ENCODE results near the gene UPK3BL2. TPM values are rescaled to one million over a fixed set of nuclear protein-coding genes. Genes with fewer than 3 reads are reported as not detected.
A peak's percentile ranks its signal among the peaks of the same experiment; 100 is the strongest.
"Not testable (repeated sequence)": the region's sequence is repeated elsewhere in the genome, so short reads cannot be mapped to it uniquely, and the experiment has no call there.

Gene UPK3BL2
- total RNA-seq, 1 donor: 4.7 TPM

GRCh38 chr7:102542083-102542482 is 1.4 kb downstream of the UPK3BL2 start:
- DNase-seq (ENCODE audit: low read depth); H3K4me3 ChIP-seq (ENCODE audit: low read depth, low read length): not testable (repeated sequence)

GRCh38 chr7:102540604-102541003 is 2.9 kb downstream of the UPK3BL2 start:
- DNase-seq (ENCODE audit: low read depth); H3K4me3 ChIP-seq (ENCODE audit: low read depth, low read length): not testable (repeated sequence)

GRCh38 chr7:102535062-102535615 is 8.4 kb downstream of the UPK3BL2 start:
- not testable (repeated sequence) for H3K4me3 ChIP-seq (ENCODE audit: low read depth, low read length)

GRCh38 chr7:102532127-102532526 is 11.4 kb downstream of the UPK3BL2 start:
- H3K4me3 ChIP-seq (ENCODE audit: low read depth, low read length): not testable (repeated sequence)

More at GRCh38 chr7:102535062-102535615, 8.4 kb downstream of the UPK3BL2 start:
- not testable (repeated sequence) for DNase-seq (ENCODE audit: low read depth)

GRCh38 chr7:102531583-102531982 is 11.9 kb downstream of the UPK3BL2 start:
- not testable (repeated sequence) for H3K4me3 ChIP-seq (ENCODE audit: low read depth, low read length); DNase-seq (ENCODE audit: low read depth)

More at GRCh38 chr7:102532127-102532526, 11.4 kb downstream of the UPK3BL2 start:
- not testable (repeated sequence) for DNase-seq (ENCODE audit: low read depth)

- H3K4me3 ChIP-seq (ENCODE audit: low read depth, low read length); DNase-seq (ENCODE audit: low read depth): not testable (repeated sequence)
These were observed 15.4 kb downstream of the UPK3BL2 start for GRCh38 chr7:102527822-102528793.

GRCh38 chr7:102527182-102527581 is 16.3 kb downstream of the UPK3BL2 start:
- H3K4me3 ChIP-seq (ENCODE audit: low read depth, low read length); DNase-seq (ENCODE audit: low read depth): not testable (repeated sequence)

GRCh38 chr7:102524803-102525202 is 18.7 kb downstream of the UPK3BL2 start:
- not testable (repeated sequence) for DNase-seq (ENCODE audit: low read depth); H3K4me3 ChIP-seq (ENCODE audit: low read depth, low read length)

GRCh38 chr7:102520797-102521196 is 22.7 kb downstream of the UPK3BL2 start:
- DNase-seq (ENCODE audit: low read depth); H3K4me3 ChIP-seq (ENCODE audit: low read depth, low read length): not testable (repeated sequence)

GRCh38 chr7:102517550-102518147 is 25.8 kb downstream of the UPK3BL2 start, which contains the start of gene RASA4B:
TSS of gene RASA4B (minus strand) at chr7:102517777. CDS start at chr7:102517710, 67 bp downstream.
- not testable (repeated sequence) for DNase-seq (ENCODE audit: low read depth)
- H3K4me3 ChIP-seq (ENCODE audit: low read depth, low read length): peak within 1 kb of the TSS; percentile 34

- not testable (repeated sequence) for DNase-seq (ENCODE audit: low read depth)
These were observed 26.5 kb downstream of the UPK3BL2 start for GRCh38 chr7:102516951-102517350.

GRCh38 chr7:102515889-102516288 is 27.6 kb downstream of the UPK3BL2 start:
- not testable (repeated sequence) for H3K4me3 ChIP-seq (ENCODE audit: low read depth, low read length); DNase-seq (ENCODE audit: low read depth)

More at GRCh38 chr7:102516951-102517350, 26.5 kb downstream of the UPK3BL2 start:
- H3K4me3 ChIP-seq (ENCODE audit: low read depth, low read length): not testable (repeated sequence)

GRCh38 chr7:102514881-102515721 is 28.4 kb downstream of the UPK3BL2 start:
- H3K4me3 ChIP-seq (ENCODE audit: low read depth, low read length); DNase-seq (ENCODE audit: low read depth): not testable (repeated sequence)

- peak; percentile 78 for DNase-seq (ENCODE audit: low read depth)
- peak overlapping the region; percentile 49 for H3K4me3 ChIP-seq (ENCODE audit: low read depth, low read length)
These were observed 30.8 kb downstream of the UPK3BL2 start for GRCh38 chr7:102512642-102513221.

- DNase-seq (ENCODE audit: low read depth): not testable (repeated sequence)
These were observed 31.5 kb downstream of the UPK3BL2 start for GRCh38 chr7:102511860-102512522.

GRCh38 chr7:102510575-102510974 is 32.9 kb downstream of the UPK3BL2 start:
- H3K4me3 ChIP-seq (ENCODE audit: low read depth, low read length); DNase-seq (ENCODE audit: low read depth): not testable (repeated sequence)

More at GRCh38 chr7:102511860-102512522, 31.5 kb downstream of the UPK3BL2 start:
- not testable (repeated sequence) for H3K4me3 ChIP-seq (ENCODE audit: low read depth, low read length)

GRCh38 chr7:102507410-102508088 is 35.9 kb downstream of the UPK3BL2 start:
- H3K4me3 ChIP-seq (ENCODE audit: low read depth, low read length); DNase-seq (ENCODE audit: low read depth): not testable (repeated sequence)
